ENCODE results near the gene LY9. TPM values are rescaled to one million over a fixed set of nuclear protein-coding genes. Genes with fewer than 3 reads are reported as not detected.

LY9 gene
- total RNA-seq, 4 donors from 2014 or later: 0.26 to 3.2 (median 0.60) TPM

- no peak for DNase-seq
- 81 to 87% methylated on average over 3 of the region's 3 CpGs for WGBS, 2 donors
- intact Hi-C loops (cut with DNase I): no loop called here
- Histone ChIP-seq H3K4me1 (no peaks in the 10 kb centered on the region), H3K27me3 (no peaks in the 10 kb centered on the region), H3K36me3 (no peaks in the 10 kb centered on the region), H3K27ac (no peak overlapping the region), H3K4me3 (no peak overlapping the region), H3K9me3 (no peaks in the 10 kb centered on the region)
- no peak for TF ChIP-seq POLR2A (IDR thresholded peaks at IDR 0.05)
- no peak for TF ChIP-seq CTCF (IDR thresholded peaks at IDR 0.05)
Observed at GRCh38 chr1:160853014-160853413, 57.0 kb downstream of the LY9 start.

- no peak overlapping the region for H3K4me3 ChIP-seq
- 39 to 67% methylated on average over 2 of the region's 2 CpGs for WGBS, 2 donors
- H3K27ac ChIP-seq: no peak overlapping the region
- no peaks in the 10 kb centered on the region for H3K9me3 ChIP-seq
- intact Hi-C loops (cut with DNase I): no loop called here
- DNase-seq: no peak
- no peaks in the 10 kb centered on the region for H3K4me1 ChIP-seq
- TF ChIP-seq POLR2A (IDR thresholded peaks at IDR 0.05): no peak
- no peak for TF ChIP-seq CTCF (IDR thresholded peaks at IDR 0.05)
- no peaks in the 10 kb centered on the region for H3K36me3 ChIP-seq
- H3K27me3 ChIP-seq: no peaks in the 10 kb centered on the region
Observed at GRCh38 chr1:160853754-160854153, 57.8 kb downstream of the LY9 start.

- Histone ChIP-seq H3K27me3 (no peaks in the 10 kb centered on the region), H3K36me3 (no peaks in the 10 kb centered on the region), H3K9me3 (no peaks in the 10 kb centered on the region), H3K4me1 (no peaks in the 10 kb centered on the region), H3K4me3 (no peak overlapping the region), H3K27ac (no peak overlapping the region)
- intact Hi-C loops (cut with DNase I): no loop called here
- 52 to 55% methylated on average over 9 of the region's 9 CpGs for WGBS, 2 donors
- no peak for DNase-seq
- TF ChIP-seq CTCF (IDR thresholded peaks at IDR 0.05): no peak
- TF ChIP-seq POLR2A (IDR thresholded peaks at IDR 0.05): no peak
Observed at GRCh38 chr1:160855181-160855981, 59.4 kb downstream of the LY9 start.

- DNase-seq: no peak
- Histone ChIP-seq H3K4me1 (peaks cover 3 to 12% (median 3%) of the 10 kb centered on the region in 3 donors), H3K4me3 (no peak overlapping the region), H3K27me3 (peaks cover 0 to 8% (median 0%) of the 10 kb centered on the region in 4 donors), H3K27ac (no peak overlapping the region), H3K36me3 (no peaks in the 10 kb centered on the region), H3K9me3 (no peaks in the 10 kb centered on the region)
- intact Hi-C loops (cut with DNase I): no loop called here
- no peak for TF ChIP-seq CTCF (IDR thresholded peaks at IDR 0.05)
- TF ChIP-seq POLR2A (IDR thresholded peaks at IDR 0.05): no peak
- WGBS, 2 donors: 16 to 47% methylated on average over 3 to 4 of the region's 4 CpGs
Observed at GRCh38 chr1:160858097-160858496, 62.1 kb downstream of the LY9 start.

GRCh38 chr1:160858507-160858906, 62.5 kb downstream of the LY9 start:
- WGBS, 2 donors: 19 to 46% methylated on average over 3 of the region's 3 CpGs
- TF ChIP-seq CTCF (IDR thresholded peaks at IDR 0.05) (no peak), POLR2A (IDR thresholded peaks at IDR 0.05) (no peak)
- DNase-seq: no peak
- H3K36me3 ChIP-seq: no peaks in the 10 kb centered on the region
- peaks cover 0 to 8% (median 0%) of the 10 kb centered on the region in 4 donors for H3K27me3 ChIP-seq
- intact Hi-C loops (cut with DNase I): no loop called here
- H3K9me3 ChIP-seq: no peaks in the 10 kb centered on the region
- no peak overlapping the region for H3K4me3 ChIP-seq
- peaks cover 3 to 16% (median 6%) of the 10 kb centered on the region in 3 donors for H3K4me1 ChIP-seq
- no peak overlapping the region for H3K27ac ChIP-seq
